Liver (tissue), 9 donors: ENCODE data around the gene ZNF438. TPM values are rescaled to one million over a fixed set of nuclear protein-coding genes. Genes with fewer than 3 reads are reported as not detected.
"Not testable (repeated sequence)": the region's sequence is repeated elsewhere in the genome, so short reads cannot be mapped to it uniquely, and the experiment has no call there.

Source experiments
- DNase-seq: peaks from one replicate; pipeline ENCODE4 v3.0.0-alpha.2; 2017; ENCODE audit warnings: low spot score
- H3K27ac ChIP-seq, 2 donors: one replicate each; pipeline ENCODE4 v1.7.0; 2013; ENCODE audit warnings: inconsistent platforms in 2 of 2, low read length in 2 of 2, control low read depth in 1 of 2, low read depth in 1 of 2, mild to moderate bottlenecking in 1 of 2
- H3K27me3 ChIP-seq, 4 donors: one replicate each; pipeline versions ENCODE4 v1.6.1 to v1.7.0; 2013; ENCODE audit warnings: low read length in 3 of 4, inconsistent platforms in 1 of 4, mild to moderate bottlenecking in 1 of 4, moderate library complexity in 1 of 4; ENCODE audit not compliant: control insufficient read depth in 4 of 4, insufficient read depth in 4 of 4
- H3K36me3 ChIP-seq, 4 donors: one replicate each; pipeline versions ENCODE4 v1.6.1 to v1.7.0; 2013; ENCODE audit warnings: low read length in 3 of 4, mild to moderate bottlenecking in 3 of 4, low read depth in 1 of 4, moderate library complexity in 1 of 4; ENCODE audit not compliant: control insufficient read depth in 4 of 4, insufficient read depth in 3 of 4
- H3K4me1 ChIP-seq, 4 donors: one replicate each; pipeline versions ENCODE4 v1.6.1 to v1.7.0; 2013; ENCODE audit warnings: low read length in 3 of 4, mild to moderate bottlenecking in 3 of 4, moderate library complexity in 1 of 4; ENCODE audit not compliant: control insufficient read depth in 4 of 4, insufficient read depth in 4 of 4
- H3K4me3 ChIP-seq, 3 donors: one replicate each; pipeline versions ENCODE4 v1.6.1 to v1.7.0; 2013; ENCODE audit warnings: low read length in 3 of 3, control low read depth in 1 of 3, low read depth in 1 of 3, mild to moderate bottlenecking in 1 of 3
- H3K9ac ChIP-seq, 2 donors: one replicate each; pipeline ENCODE4 v1.7.0; 2013; ENCODE audit warnings: low read length in 2 of 2, mild to moderate bottlenecking in 2 of 2, moderate library complexity in 2 of 2, control low read depth in 1 of 2, low read depth in 1 of 2
- H3K9me3 ChIP-seq, 4 donors: one replicate each; pipeline versions ENCODE4 v1.6.1 to v1.7.0; 2013; ENCODE audit warnings: low read length in 3 of 4; ENCODE audit not compliant: control insufficient read depth in 4 of 4
- EGR1 ChIP-seq, 2 donors: IDR thresholded peaks; 2 replicates each; pipeline ENCODE4 v1.6.1; 2016 to 2018; ENCODE audit warnings: antibody characterized with exemption in 2 of 2, low read depth in 2 of 2
- FOXA1 ChIP-seq: IDR thresholded peaks from 2 replicates; pipeline ENCODE4 v1.6.1; 2016; ENCODE audit warnings: antibody characterized with exemption
- GABPA ChIP-seq, 2 donors: IDR thresholded peaks in 1 of 2; conservative IDR thresholded peaks in 1 of 2; 2 replicates each; pipeline ENCODE4 v1.6.1; 2016; ENCODE audit warnings: antibody characterized with exemption in 2 of 2, mild to moderate bottlenecking in 1 of 2, moderate library complexity in 1 of 2
- HNF4G ChIP-seq: IDR thresholded peaks from 2 replicates; pipeline ENCODE4 v1.6.1; 2016; ENCODE audit warnings: antibody characterized with exemption
- JUND ChIP-seq, 2 donors: IDR thresholded peaks; 2 replicates each; pipeline ENCODE4 v1.6.1; 2016; ENCODE audit warnings: antibody characterized with exemption in 2 of 2
- RAD21 ChIP-seq, 2 donors: IDR thresholded peaks; 2 replicates each; pipeline ENCODE4 v1.6.1; 2016; ENCODE audit warnings: antibody characterized with exemption in 2 of 2, mild to moderate bottlenecking in 2 of 2
- RXRA ChIP-seq, 2 donors: IDR thresholded peaks; 2 replicates each; pipeline ENCODE4 v1.6.1; 2017 to 2018; ENCODE audit warnings: antibody characterized with exemption in 2 of 2, mild to moderate bottlenecking in 1 of 2
- TAF1 ChIP-seq: conservative IDR thresholded peaks from 2 replicates; pipeline ENCODE4 v1.6.1; 2016; ENCODE audit warnings: antibody characterized with exemption, mild to moderate bottlenecking
- YY1 ChIP-seq: IDR thresholded peaks from 2 replicates; pipeline ENCODE4 v1.6.1; 2016; ENCODE audit warnings: antibody characterized with exemption, mild to moderate bottlenecking
- WGBS: extraction: QIAGEN DNeasy Blood & Tissue Kit; methylation state at CpG from one replicate; pipeline ENCODE4 v1.1.7; 2013; 5-methylcytosine and 5-hydroxymethylcytosine counted together
- polyA plus RNA-seq, 2 donors: library from polyadenylated mRNA; stranded (reverse) in 1 of 2; unstranded in 1 of 2; fragments of 200-250 nt in 1 of 2; fragments of >200 nt in 1 of 2; fragmentation: Nextera tagmentation in 1 of 2; extraction: Ambion mirVana in 1 of 2; gene quantifications; one replicate each; pipeline versions ENCODE4 v1.2.1 to v1.2.3, GENCODE V29; 2013 to 2015
- total RNA-seq, 2 donors: library from RNA; depleted of rRNA; stranded (reverse); fragments of >200 nt; gene quantifications; one replicate each; pipeline ENCODE4 v1.2.3, GENCODE V29; 2014
- TF ChIP-seq, protein P1 (sequence below): IDR thresholded peaks from 2 replicates; pipeline ENCODE4 v1.6.1; 2016; ENCODE audit warnings: antibody characterized with exemption, mild to moderate bottlenecking
- TF ChIP-seq, protein P2 (sequence below): IDR thresholded peaks from 2 replicates; pipeline ENCODE4 v1.6.1; 2016; ENCODE audit warnings: antibody characterized with exemption
- donor health status: healthy.
- donor health status: healthy.
- donor health status: healthy.
- donor health status: healthy.
- donor health status: healthy.

The ZNF438 gene
- total and polyA plus RNA-seq, 4 donors = 1.9 to 2.9 (median 2.2) TPM

DNA sequence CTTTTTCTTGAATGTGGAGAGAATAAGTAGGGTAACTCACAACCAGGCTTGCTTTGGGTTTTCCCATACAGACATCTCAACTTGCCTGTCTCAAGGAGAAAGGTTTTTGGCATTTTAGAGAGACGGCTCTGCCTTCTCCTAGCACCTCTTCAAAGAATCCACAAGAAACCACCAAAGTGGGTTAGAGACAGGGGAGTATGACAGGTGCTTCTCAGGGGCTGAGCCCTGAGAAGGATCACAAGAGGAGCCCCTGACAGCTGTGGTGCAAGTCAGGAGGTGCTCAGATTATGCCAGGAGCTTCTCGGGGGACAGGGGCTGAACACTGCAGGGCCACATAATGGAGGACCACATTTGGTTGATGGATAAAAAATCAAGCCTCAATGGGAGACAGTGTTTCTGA is 231.3 kb downstream of the ZNF438 start (continued):
- TF ChIP-seq, protein P1, sequence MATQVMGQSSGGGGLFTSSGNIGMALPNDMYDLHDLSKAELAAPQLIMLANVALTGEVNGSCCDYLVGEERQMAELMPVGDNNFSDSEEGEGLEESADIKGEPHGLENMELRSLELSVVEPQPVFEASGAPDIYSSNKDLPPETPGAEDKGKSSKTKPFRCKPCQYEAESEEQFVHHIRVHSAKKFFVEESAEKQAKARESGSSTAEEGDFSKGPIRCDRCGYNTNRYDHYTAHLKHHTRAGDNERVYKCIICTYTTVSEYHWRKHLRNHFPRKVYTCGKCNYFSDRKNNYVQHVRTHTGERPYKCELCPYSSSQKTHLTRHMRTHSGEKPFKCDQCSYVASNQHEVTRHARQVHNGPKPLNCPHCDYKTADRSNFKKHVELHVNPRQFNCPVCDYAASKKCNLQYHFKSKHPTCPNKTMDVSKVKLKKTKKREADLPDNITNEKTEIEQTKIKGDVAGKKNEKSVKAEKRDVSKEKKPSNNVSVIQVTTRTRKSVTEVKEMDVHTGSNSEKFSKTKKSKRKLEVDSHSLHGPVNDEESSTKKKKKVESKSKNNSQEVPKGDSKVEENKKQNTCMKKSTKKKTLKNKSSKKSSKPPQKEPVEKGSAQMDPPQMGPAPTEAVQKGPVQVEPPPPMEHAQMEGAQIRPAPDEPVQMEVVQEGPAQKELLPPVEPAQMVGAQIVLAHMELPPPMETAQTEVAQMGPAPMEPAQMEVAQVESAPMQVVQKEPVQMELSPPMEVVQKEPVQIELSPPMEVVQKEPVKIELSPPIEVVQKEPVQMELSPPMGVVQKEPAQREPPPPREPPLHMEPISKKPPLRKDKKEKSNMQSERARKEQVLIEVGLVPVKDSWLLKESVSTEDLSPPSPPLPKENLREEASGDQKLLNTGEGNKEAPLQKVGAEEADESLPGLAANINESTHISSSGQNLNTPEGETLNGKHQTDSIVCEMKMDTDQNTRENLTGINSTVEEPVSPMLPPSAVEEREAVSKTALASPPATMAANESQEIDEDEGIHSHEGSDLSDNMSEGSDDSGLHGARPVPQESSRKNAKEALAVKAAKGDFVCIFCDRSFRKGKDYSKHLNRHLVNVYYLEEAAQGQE = no peak

DNA sequence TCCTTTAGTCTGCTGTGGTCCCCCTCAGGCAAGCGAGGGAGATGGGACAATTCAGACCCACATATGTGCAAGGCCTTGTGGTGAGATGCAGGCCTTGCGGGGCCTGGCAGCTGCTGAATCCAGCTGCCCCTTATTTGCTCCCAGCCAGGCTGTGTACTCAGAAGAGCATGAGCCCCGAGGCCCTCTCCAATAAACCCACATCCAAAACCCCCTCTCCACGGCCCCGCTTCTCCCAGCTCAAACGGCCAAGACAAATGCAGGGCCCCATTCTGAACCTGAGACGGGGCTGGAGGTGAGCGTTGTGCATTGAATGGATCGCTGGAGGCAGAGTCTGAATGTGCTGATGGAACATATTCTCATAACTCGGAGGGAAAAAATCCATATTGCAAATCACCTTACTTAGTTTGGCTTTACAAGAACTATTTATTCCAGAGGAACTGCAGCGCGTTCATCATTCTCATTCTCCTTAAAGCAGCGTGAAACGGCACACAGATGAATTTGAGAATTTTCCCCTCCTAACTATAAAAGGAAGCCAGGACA is 232.9 kb downstream of the ZNF438 start:
- H3K4me3 ChIP-seq = no peak overlapping the region
- no peak overlapping the region for H3K27ac ChIP-seq
- no peaks in the 10 kb centered on the region for H3K4me1 ChIP-seq
- TF ChIP-seq YY1 (no peak), HNF4G (no peak), FOXA1 (no peak), JUND (IDR thresholded peaks at IDR 0.05) (no peak), GABPA (IDR thresholded peaks at IDR 0.05 in 1 of 2, conservative IDR thresholded peaks at IDR 0.05 in 1 of 2) (no peak), TAF1 (no peak), RAD21 (IDR thresholded peaks at IDR 0.05) (no peak), EGR1 (IDR thresholded peaks at IDR 0.05; ENCODE audit: low read depth in 2 of 2) (no peak), RXRA (IDR thresholded peaks at IDR 0.05) (no peak)
- TF ChIP-seq, protein P1 = no peak
- TF ChIP-seq, protein P2, sequence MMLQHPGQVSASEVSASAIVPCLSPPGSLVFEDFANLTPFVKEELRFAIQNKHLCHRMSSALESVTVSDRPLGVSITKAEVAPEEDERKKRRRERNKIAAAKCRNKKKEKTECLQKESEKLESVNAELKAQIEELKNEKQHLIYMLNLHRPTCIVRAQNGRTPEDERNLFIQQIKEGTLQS = no peak
- WGBS = 90% methylated on average over 14 of the region's 14 CpGs
- no peaks in the 10 kb centered on the region for H3K27me3 ChIP-seq
- H3K9me3 ChIP-seq = peaks cover 0 to under 1% (median 0%) of the 10 kb centered on the region in 4 donors
- no peak for DNase-seq
- no peak overlapping the region for H3K9ac ChIP-seq
- H3K36me3 ChIP-seq = no peaks in the 10 kb centered on the region

DNA sequence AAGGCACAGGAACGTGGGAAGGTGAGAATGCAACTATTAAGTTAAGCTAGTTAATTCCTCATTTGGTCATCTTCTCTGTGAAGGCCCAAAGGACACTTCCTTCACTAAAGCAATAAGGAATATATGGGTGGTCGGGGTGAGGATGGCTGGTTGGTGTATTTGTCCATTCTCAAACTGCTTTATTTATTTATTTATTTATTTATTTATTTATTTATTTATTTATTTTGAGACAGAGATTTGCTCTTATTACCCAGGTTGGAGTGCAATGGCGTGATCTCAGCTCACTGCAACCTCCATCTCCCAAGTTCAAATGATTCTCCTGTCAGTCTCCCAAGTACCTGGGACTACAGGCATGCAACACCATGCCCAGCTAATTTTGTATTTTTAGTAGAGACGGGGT is 236.6 kb downstream of the ZNF438 start:
- H3K9ac ChIP-seq, DNase-seq, H3K4me1 ChIP-seq, H3K27me3 ChIP-seq, H3K27ac ChIP-seq, H3K4me3 ChIP-seq, H3K36me3 ChIP-seq, H3K9me3 ChIP-seq: not testable (repeated sequence)
- WGBS = 92% methylated on average over 4 of the region's 4 CpGs
